Stomach (tissue), 9 donors: ENCODE data around the gene SLC24A4. TPM values are rescaled to one million over a fixed set of nuclear protein-coding genes. Genes with fewer than 3 reads are reported as not detected.

Experiments
- DNase-seq, 2 donors: peaks; one replicate each; pipeline versions ENCODE4 v3.0.0 to v3.0.0-alpha.2; 2013 to 2019
- H3K27ac ChIP-seq, 5 donors: fragments of 200-600 bp in 4 of 5; sonication (generic) in 4 of 5; one replicate each; pipeline ENCODE4 v1.5.1; 2013 to 2019; ENCODE audit warnings: mild to moderate bottlenecking in 1 of 5, moderate library complexity in 1 of 5
- H3K27me3 ChIP-seq, 3 donors: fragments of 200-600 bp; sonication (generic); one replicate each; pipeline ENCODE4 v1.5.1; 2017 to 2019; ENCODE audit warnings: mixed run types in 1 of 3
- H3K36me3 ChIP-seq, 4 donors: fragments of 200-600 bp; sonication (generic); 1 replicate in 3 of 4; 2 replicates in 1 of 4; pipeline ENCODE4 v1.5.1; 2016 to 2019
- H3K4me1 ChIP-seq, 4 donors: fragments of 200-600 bp; sonication (generic); one replicate each; pipeline ENCODE4 v1.5.1; 2016 to 2019
- H3K4me3 ChIP-seq, 4 donors: fragments of 200-600 bp; sonication (generic) in 3 of 4; one replicate each; pipeline ENCODE4 v1.5.1; 2016 to 2019; ENCODE audit warnings: mild to moderate bottlenecking in 1 of 4
- H3K9me3 ChIP-seq, 4 donors: fragments of 200-600 bp; sonication (generic); one replicate each; pipeline ENCODE4 v1.5.1; 2016 to 2019
- CTCF ChIP-seq, 7 experiments: fragments of 450-650 bp in 4 of 7; fragments of 200-600 bp in 3 of 7; sonication (generic) in 3 of 7; IDR thresholded peaks; one replicate each; pipeline ENCODE4 v1.5.1; 2016 to 2019; ENCODE audit warnings: antibody characterized with exemption in 7 of 7, control low read depth in 2 of 7, mild to moderate bottlenecking in 1 of 7
- EP300 ChIP-seq: sonication (generic); formaldehyde crosslinking; IDR thresholded peaks from one replicate; pipeline ENCODE4 v1.6.1; 2017; ENCODE audit warnings: antibody characterized with exemption
- POLR2A ChIP-seq, 4 donors: fragments of 450-650 bp; IDR thresholded peaks; one replicate each; pipeline ENCODE4 v1.6.1; 2016; ENCODE audit warnings: antibody characterized with exemption in 4 of 4, control low read depth in 2 of 4, mild to moderate bottlenecking in 1 of 4, moderate library complexity in 1 of 4
- POLR2AphosphoS5 ChIP-seq, 3 donors: sonication (generic); formaldehyde crosslinking; IDR thresholded peaks; one replicate each; pipeline ENCODE4 v1.6.1; 2016; ENCODE audit warnings: antibody characterized with exemption in 3 of 3
- WGBS, 5 donors: extraction: QIAGEN DNeasy Blood & Tissue Kit in 3 of 5; methylation state at CpG; one replicate each; pipeline versions ENCODE4 v1.1.5 to v1.1.7; 2013 to 2018; 5-methylcytosine and 5-hydroxymethylcytosine counted together
- intact Hi-C: fragments of 100-400 bp; cut with DNase I; formaldehyde crosslinking; loops from one replicate; pipeline ENCODE4 v1.15.1; 2023; ENCODE audit warnings: low total_unique reads
- polyA plus RNA-seq, 3 donors: library from polyadenylated mRNA; stranded (reverse); fragments of 200-250 nt; gene quantifications; one replicate each; pipeline ENCODE4 v1.2.3, GENCODE V29; 2013
- total RNA-seq, 5 donors: library from RNA; depleted of rRNA; stranded (reverse); fragments of >200 nt; gene quantifications; one replicate each; pipeline versions ENCODE4 v1.1.0 to v1.2.3, GENCODE V29; 2014 to 2016
- donor health status: healthy with polysubstance abuse.
- donor health status: Bipolar disorder and iron deficiency.
- donor health status: healthy.

SLC24A4 gene
- total and polyA plus RNA-seq, 8 donors: 0.08 to 0.92 (median 0.38) TPM; not detected in 4

DNA sequence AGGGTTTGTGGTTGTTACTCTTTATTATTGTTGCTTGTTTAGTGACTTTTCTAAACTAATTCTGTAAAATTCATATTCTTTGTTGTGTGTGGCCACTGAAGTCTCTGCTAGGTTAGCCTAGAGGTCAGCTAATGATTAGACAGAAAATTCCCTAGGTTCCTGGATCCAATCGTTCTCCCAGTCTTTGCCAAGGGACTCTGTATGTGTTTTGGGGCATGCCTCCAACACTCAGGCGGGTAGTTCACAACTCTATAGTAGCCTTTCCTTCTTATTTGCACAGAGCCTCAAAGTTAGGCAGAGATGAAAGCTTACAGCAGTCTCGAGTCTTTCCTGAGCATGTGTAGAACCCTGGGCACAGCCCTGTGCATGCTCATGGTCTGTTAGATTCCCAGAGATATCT, 157.9 kb downstream of the SLC24A4 start:
- no peak for TF ChIP-seq POLR2AphosphoS5 (IDR thresholded peaks at IDR 0.05)
- no peak for TF ChIP-seq CTCF (IDR thresholded peaks at IDR 0.05)
- TF ChIP-seq EP300: no peak
- TF ChIP-seq POLR2A (IDR thresholded peaks at IDR 0.05): no peak
- peaks cover 0 to 13% (median 3%) of the 10 kb centered on the region in 3 donors for H3K27me3 ChIP-seq
- WGBS, 5 donors: 58 to 83% (median 65%) methylated on average over 3 of the region's 3 CpGs
- H3K36me3 ChIP-seq: no peaks in the 10 kb centered on the region
- H3K4me3 ChIP-seq: no peak overlapping the region
- DNase-seq: no peak
- H3K27ac ChIP-seq: no peak overlapping the region
- intact Hi-C loops: no loop called here
- H3K4me1 ChIP-seq: peaks cover 0 to 9% (median 0%) of the 10 kb centered on the region in 4 donors
- no peaks in the 10 kb centered on the region for H3K9me3 ChIP-seq

GRCh38 chr14:92481386-92481785, 158.4 kb downstream of the SLC24A4 start:
- TF ChIP-seq POLR2A (IDR thresholded peaks at IDR 0.05): no peak
- no peak for TF ChIP-seq POLR2AphosphoS5 (IDR thresholded peaks at IDR 0.05)
- no peak for TF ChIP-seq EP300
- TF ChIP-seq CTCF (IDR thresholded peaks at IDR 0.05): no peak
- H3K4me3 ChIP-seq: no peak overlapping the region
- no peaks in the 10 kb centered on the region for H3K36me3 ChIP-seq
- peaks cover 0 to 13% (median 3%) of the 10 kb centered on the region in 3 donors for H3K27me3 ChIP-seq
- peaks cover 0 to 9% (median 0%) of the 10 kb centered on the region in 4 donors for H3K4me1 ChIP-seq
- no peak for DNase-seq
- 13 to 40% (median 30%) methylated on average over 1 of the region's 1 CpG for WGBS, 5 donors
- intact Hi-C loops: no loop called here
- H3K9me3 ChIP-seq: no peaks in the 10 kb centered on the region
- no peak overlapping the region for H3K27ac ChIP-seq

- 23 to 47% (median 32%) methylated on average over 1 of the region's 1 CpG for WGBS, 5 donors
- Histone ChIP-seq H3K27ac (no peak overlapping the region), H3K9me3 (no peaks in the 10 kb centered on the region), H3K27me3 (peaks cover 0 to 13% (median 3%) of the 10 kb centered on the region in 3 donors), H3K4me1 (peaks cover 0 to 14% (median 0%) of the 10 kb centered on the region in 4 donors), H3K36me3 (no peaks in the 10 kb centered on the region), H3K4me3 (no peak overlapping the region)
- DNase-seq: no peak
- intact Hi-C loops: no loop called here
- TF ChIP-seq POLR2A (IDR thresholded peaks at IDR 0.05) (no peak), POLR2AphosphoS5 (IDR thresholded peaks at IDR 0.05) (no peak), EP300 (no peak), CTCF (IDR thresholded peaks at IDR 0.05) (no peak)
These were observed 159.0 kb downstream of the SLC24A4 start for GRCh38 chr14:92481811-92482555.

DNA sequence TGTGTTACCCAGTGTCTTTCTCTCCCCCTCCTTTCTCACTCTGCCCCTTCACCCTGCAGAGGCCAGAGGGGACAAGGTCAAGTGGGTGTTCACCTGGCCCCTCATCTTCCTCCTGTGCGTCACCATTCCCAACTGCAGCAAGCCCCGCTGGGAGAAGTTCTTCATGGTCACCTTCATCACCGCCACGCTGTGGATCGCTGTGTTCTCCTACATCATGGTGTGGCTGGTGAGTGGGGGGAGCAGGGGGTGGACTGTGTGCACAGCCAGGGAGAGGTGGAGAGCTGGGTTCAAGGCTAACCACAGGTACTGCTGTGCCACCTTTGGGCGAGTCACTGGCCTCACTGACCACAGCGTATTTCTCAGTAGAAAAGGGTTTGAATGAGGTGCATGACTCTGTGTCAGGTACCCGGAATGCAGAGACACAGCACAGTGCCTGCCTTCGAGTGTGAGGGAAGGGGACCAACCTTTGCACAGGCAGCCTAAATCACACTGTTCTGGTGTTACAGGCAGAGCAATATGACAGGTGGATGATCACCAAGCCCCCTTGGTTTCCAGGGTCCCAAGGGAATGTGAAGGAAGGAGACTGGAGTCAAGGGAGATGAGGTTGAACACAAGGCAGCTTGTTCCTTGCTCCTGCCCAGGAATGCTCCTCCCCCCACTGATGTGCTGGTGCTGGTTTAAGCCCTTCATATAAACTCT, 159.8 kb downstream of the SLC24A4 start:
- peaks cover 0 to 22% (median 0%) of the 10 kb centered on the region in 4 donors for H3K4me1 ChIP-seq
- TF ChIP-seq POLR2A (IDR thresholded peaks at IDR 0.05): no peak
- no peak for TF ChIP-seq EP300
- no peak for TF ChIP-seq POLR2AphosphoS5 (IDR thresholded peaks at IDR 0.05)
- no peak for TF ChIP-seq CTCF (IDR thresholded peaks at IDR 0.05)
- peaks cover 0 to 13% (median 3%) of the 10 kb centered on the region in 3 donors for H3K27me3 ChIP-seq
- H3K4me3 ChIP-seq: no peak overlapping the region
- intact Hi-C loops: no loop called here
- H3K36me3 ChIP-seq: no peaks in the 10 kb centered on the region
- DNase-seq: no peak
- H3K9me3 ChIP-seq: no peaks in the 10 kb centered on the region
- WGBS, 5 donors: 89 to 94% (median 93%) methylated on average over 9 of the region's 9 CpGs
- no peak overlapping the region for H3K27ac ChIP-seq
